Liver (tissue), 3 donors: Measurements from ENCODE around the gene APBA1.

ENCODE experiments used
- GABPA ChIP-seq, 2 donors: IDR thresholded peaks in 1 of 2; conservative IDR thresholded peaks in 1 of 2; 2 replicates each; pipeline ENCODE4 v1.6.1; 2016; ENCODE audit warnings: antibody characterized with exemption in 2 of 2, mild to moderate bottlenecking in 1 of 2, moderate library complexity in 1 of 2
- HNF4G ChIP-seq: IDR thresholded peaks from 2 replicates; pipeline ENCODE4 v1.6.1; 2016; ENCODE audit warnings: antibody characterized with exemption
- JUND ChIP-seq, 2 donors: IDR thresholded peaks; 2 replicates each; pipeline ENCODE4 v1.6.1; 2016; ENCODE audit warnings: antibody characterized with exemption in 2 of 2
- RAD21 ChIP-seq, 2 donors: IDR thresholded peaks; 2 replicates each; pipeline ENCODE4 v1.6.1; 2016; ENCODE audit warnings: antibody characterized with exemption in 2 of 2, mild to moderate bottlenecking in 2 of 2
- SP1 ChIP-seq: IDR thresholded peaks from 2 replicates; pipeline ENCODE4 v1.6.1; 2018; ENCODE audit warnings: antibody characterized with exemption, mild to moderate bottlenecking
- TF ChIP-seq, protein P1 (sequence below): fragments of 150-350 bp; IDR thresholded peaks from 2 replicates; pipeline ENCODE4 v1.5.1; 2017; ENCODE audit warnings: improper control_type of control experiment, low read depth, low read length; ENCODE audit not compliant: missing input control
- TF ChIP-seq, protein P2 (sequence below): IDR thresholded peaks from 2 replicates; pipeline ENCODE4 v1.6.1; 2016; ENCODE audit warnings: antibody characterized with exemption
- TF ChIP-seq, protein P3 (sequence below): IDR thresholded peaks from 2 replicates; pipeline ENCODE4 v1.6.1; 2016; ENCODE audit warnings: antibody characterized with exemption
- donor health status: healthy.
- donor health status: healthy.

DNA sequence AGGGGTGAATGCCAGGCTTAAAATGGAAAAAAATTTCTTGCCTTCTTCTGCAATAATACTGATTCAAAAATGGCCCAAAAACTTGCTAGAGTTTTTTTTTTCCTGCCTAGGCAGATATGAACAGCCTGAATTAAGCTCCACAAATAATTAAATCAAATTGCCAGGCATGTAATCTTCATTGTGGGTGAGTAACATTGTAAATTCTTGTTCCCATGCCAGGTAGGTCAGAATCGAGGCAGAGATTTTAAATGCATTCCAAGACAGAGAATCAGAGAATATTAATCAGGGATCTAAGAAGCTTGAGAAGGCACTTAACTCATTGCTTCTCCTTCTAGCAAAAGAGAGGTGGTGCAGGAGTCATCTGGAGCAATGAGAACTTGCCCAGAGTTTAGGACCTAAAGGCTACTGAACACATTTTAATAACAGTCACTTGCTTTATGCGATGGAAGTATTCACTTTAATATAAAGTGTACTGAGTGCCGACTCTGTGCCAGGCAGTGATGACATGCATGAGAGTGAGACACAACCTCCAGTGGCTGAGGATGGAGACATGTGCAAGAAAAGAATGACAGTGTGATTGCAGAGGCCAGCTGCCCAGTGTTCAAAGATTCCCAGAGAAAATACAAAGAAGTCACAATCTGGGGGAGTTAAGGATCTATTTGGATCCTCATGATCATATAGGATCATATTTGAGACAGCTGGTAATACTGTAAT, 102.3 kb downstream of the APBA1 start:
- TF ChIP-seq, protein P1, sequence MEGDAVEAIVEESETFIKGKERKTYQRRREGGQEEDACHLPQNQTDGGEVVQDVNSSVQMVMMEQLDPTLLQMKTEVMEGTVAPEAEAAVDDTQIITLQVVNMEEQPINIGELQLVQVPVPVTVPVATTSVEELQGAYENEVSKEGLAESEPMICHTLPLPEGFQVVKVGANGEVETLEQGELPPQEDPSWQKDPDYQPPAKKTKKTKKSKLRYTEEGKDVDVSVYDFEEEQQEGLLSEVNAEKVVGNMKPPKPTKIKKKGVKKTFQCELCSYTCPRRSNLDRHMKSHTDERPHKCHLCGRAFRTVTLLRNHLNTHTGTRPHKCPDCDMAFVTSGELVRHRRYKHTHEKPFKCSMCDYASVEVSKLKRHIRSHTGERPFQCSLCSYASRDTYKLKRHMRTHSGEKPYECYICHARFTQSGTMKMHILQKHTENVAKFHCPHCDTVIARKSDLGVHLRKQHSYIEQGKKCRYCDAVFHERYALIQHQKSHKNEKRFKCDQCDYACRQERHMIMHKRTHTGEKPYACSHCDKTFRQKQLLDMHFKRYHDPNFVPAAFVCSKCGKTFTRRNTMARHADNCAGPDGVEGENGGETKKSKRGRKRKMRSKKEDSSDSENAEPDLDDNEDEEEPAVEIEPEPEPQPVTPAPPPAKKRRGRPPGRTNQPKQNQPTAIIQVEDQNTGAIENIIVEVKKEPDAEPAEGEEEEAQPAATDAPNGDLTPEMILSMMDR = no peak
- TF ChIP-seq GABPA (IDR thresholded peaks at IDR 0.05 in 1 of 2, conservative IDR thresholded peaks at IDR 0.05 in 1 of 2) = no peak
- TF ChIP-seq, protein P2, sequence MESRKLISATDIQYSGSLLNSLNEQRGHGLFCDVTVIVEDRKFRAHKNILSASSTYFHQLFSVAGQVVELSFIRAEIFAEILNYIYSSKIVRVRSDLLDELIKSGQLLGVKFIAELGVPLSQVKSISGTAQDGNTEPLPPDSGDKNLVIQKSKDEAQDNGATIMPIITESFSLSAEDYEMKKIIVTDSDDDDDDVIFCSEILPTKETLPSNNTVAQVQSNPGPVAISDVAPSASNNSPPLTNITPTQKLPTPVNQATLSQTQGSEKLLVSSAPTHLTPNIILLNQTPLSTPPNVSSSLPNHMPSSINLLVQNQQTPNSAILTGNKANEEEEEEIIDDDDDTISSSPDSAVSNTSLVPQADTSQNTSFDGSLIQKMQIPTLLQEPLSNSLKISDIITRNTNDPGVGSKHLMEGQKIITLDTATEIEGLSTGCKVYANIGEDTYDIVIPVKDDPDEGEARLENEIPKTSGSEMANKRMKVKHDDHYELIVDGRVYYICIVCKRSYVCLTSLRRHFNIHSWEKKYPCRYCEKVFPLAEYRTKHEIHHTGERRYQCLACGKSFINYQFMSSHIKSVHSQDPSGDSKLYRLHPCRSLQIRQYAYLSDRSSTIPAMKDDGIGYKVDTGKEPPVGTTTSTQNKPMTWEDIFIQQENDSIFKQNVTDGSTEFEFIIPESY = no peak
- no peak for TF ChIP-seq HNF4G
- TF ChIP-seq RAD21 (IDR thresholded peaks at IDR 0.05) = no peak
- TF ChIP-seq JUND (IDR thresholded peaks at IDR 0.05) = no peak
- TF ChIP-seq, protein P3, sequence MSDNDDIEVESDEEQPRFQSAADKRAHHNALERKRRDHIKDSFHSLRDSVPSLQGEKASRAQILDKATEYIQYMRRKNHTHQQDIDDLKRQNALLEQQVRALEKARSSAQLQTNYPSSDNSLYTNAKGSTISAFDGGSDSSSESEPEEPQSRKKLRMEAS = no peak
- no peak for TF ChIP-seq SP1
